Endodermal cell (in vitro differentiated cells): ENCODE measurements around the gene GNA12. TPM values are rescaled to one million over a fixed set of nuclear protein-coding genes. Genes with fewer than 3 reads are reported as not detected.

ENCODE experiments used
- DNase-seq: peaks from one replicate; pipeline ENCODE4 v3.0.0-alpha.2; 2017
- H3K27ac ChIP-seq: 2 replicates; pipeline ENCODE4 v1.5.1; 2013; ENCODE audit warnings: mild to moderate bottlenecking, low read depth, low read length, moderate library complexity
- H3K27me3 ChIP-seq: 2 replicates; pipeline ENCODE4 v1.6.1; 2013; ENCODE audit warnings: mild to moderate bottlenecking, low read length, moderate library complexity; ENCODE audit not compliant: insufficient read depth, control insufficient read depth, poor library complexity, severe bottlenecking
- H3K36me3 ChIP-seq: 2 replicates; pipeline ENCODE4 v1.7.0; 2013; ENCODE audit warnings: mild to moderate bottlenecking, low read length, moderate library complexity; ENCODE audit not compliant: control insufficient read depth, insufficient read depth
- H3K4me1 ChIP-seq: one replicate; pipeline ENCODE4 v1.7.0; 2013; ENCODE audit warnings: low read length; ENCODE audit not compliant: control insufficient read depth, insufficient read depth
- H3K4me3 ChIP-seq: 2 replicates; pipeline ENCODE4 v1.5.1; 2013; ENCODE audit warnings: mild to moderate bottlenecking, low read length, moderate library complexity
- H3K9ac ChIP-seq: 2 replicates; pipeline ENCODE4 v1.6.1; 2013; ENCODE audit warnings: mild to moderate bottlenecking, low read length, moderate library complexity; ENCODE audit not compliant: poor library complexity, severe bottlenecking; ENCODE audit errors: extremely low read depth
- H3K9me3 ChIP-seq: 2 replicates; pipeline ENCODE4 v1.6.1; 2013; ENCODE audit warnings: mild to moderate bottlenecking, low read length, moderate library complexity; ENCODE audit not compliant: control insufficient read depth
- H3K27ac Mint-ChIP-seq: 2 replicates; pipeline ENCODE4 v1.8.0; 2020; ENCODE audit warnings: mixed read lengths
- H3K27me3 Mint-ChIP-seq: 2 replicates; pipeline ENCODE4 v1.8.0; 2021; ENCODE audit warnings: mild to moderate bottlenecking, mixed read lengths; ENCODE audit not compliant: insufficient read depth
- H3K36me3 Mint-ChIP-seq: 2 replicates; pipeline ENCODE4 v1.8.0; 2020; ENCODE audit warnings: low read depth, mixed read lengths
- H3K4me1 Mint-ChIP-seq: 2 replicates; pipeline ENCODE4 v1.8.0; 2020; ENCODE audit warnings: mixed read lengths
- H3K4me3 Mint-ChIP-seq: 2 replicates; pipeline ENCODE4 v1.8.0; 2020; ENCODE audit warnings: mild to moderate bottlenecking, moderate library complexity, mixed read lengths
- H3K9me3 Mint-ChIP-seq: 2 replicates; pipeline ENCODE4 v1.8.0; 2020; ENCODE audit warnings: mild to moderate bottlenecking, mixed read lengths
- WGBS, 2 experiments: methylation state at CpG; one replicate each; pipeline versions ENCODE4 v1.1.5 to v1.1.7; 2013; ENCODE audit warnings: missing lambda C conversion rate in 2 of 2, mixed read lengths in 1 of 2; ENCODE audit not compliant: insufficient coverage in 1 of 2, insufficient read length in 1 of 2; 5-methylcytosine and 5-hydroxymethylcytosine counted together
- total RNA-seq, 2 donors: library from RNA; stranded (reverse); fragmentation: NEBNext Ultra II Directional in 1 of 2; extraction: Animal tissue kit (Norgen Biotek cat#: 25700) in 1 of 2; gene quantifications; 2 replicates in 1 of 2; 3 replicates in 1 of 2; pipeline ENCODE4 v1.2.1, GENCODE V29; 2021
- TF ChIP-seq, protein P1 (sequence below): fragments of 200-600 bp; sonication (generic); conservative IDR thresholded peaks from 2 replicates; pipeline ENCODE4 v1.5.0; 2021; ENCODE audit warnings: antibody characterized with exemption, mild to moderate bottlenecking

GNA12 gene
- total RNA-seq, 2 donors from 2014 or later: 55.0 to 64.7 TPM

DNA sequence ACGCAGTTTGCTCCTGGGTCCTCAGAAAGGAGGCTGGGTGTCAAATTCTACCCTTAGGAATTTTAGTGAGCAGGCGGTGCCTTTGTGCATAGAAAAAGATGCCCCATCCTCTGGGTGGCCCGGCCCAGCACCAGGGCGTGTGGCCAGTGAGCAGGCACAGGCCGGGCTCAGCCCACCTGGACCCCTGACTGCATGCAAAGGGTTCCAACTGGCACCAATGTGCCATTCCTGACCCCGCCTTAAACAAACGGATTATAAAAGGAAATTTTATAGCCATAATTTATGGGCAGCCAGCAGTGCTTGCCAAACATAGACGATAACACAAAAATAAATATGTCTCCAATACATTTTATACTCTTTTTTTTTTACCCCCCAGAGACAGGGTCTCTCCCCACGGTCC, 40.1 kb upstream of the GNA12 start:
- Histone ChIP-seq H3K27me3 (no peaks in the 10 kb centered on the region), H3K4me1 (peaks cover 2% of the 10 kb centered on the region), H3K9me3 (no peaks in the 10 kb centered on the region), H3K9ac (no peak overlapping the region), H3K4me3 (no peak overlapping the region), H3K36me3 (no peaks in the 10 kb centered on the region), H3K27ac (no peak overlapping the region)
- H3K9me3 Mint-ChIP-seq: no peaks in the 10 kb centered on the region
- no peak for DNase-seq
- TF ChIP-seq, protein P1, sequence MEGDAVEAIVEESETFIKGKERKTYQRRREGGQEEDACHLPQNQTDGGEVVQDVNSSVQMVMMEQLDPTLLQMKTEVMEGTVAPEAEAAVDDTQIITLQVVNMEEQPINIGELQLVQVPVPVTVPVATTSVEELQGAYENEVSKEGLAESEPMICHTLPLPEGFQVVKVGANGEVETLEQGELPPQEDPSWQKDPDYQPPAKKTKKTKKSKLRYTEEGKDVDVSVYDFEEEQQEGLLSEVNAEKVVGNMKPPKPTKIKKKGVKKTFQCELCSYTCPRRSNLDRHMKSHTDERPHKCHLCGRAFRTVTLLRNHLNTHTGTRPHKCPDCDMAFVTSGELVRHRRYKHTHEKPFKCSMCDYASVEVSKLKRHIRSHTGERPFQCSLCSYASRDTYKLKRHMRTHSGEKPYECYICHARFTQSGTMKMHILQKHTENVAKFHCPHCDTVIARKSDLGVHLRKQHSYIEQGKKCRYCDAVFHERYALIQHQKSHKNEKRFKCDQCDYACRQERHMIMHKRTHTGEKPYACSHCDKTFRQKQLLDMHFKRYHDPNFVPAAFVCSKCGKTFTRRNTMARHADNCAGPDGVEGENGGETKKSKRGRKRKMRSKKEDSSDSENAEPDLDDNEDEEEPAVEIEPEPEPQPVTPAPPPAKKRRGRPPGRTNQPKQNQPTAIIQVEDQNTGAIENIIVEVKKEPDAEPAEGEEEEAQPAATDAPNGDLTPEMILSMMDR: no peak
- no peaks in the 10 kb centered on the region for H3K36me3 Mint-ChIP-seq
- 91 to 92% methylated on average over 9 of the region's 9 CpGs for WGBS, 2 experiments
- no peak overlapping the region for H3K4me3 Mint-ChIP-seq
- H3K27ac Mint-ChIP-seq: peak overlapping the region; percentile 16
- H3K4me1 Mint-ChIP-seq: peaks cover 5% of the 10 kb centered on the region
- no peaks in the 10 kb centered on the region for H3K27me3 Mint-ChIP-seq

DNA sequence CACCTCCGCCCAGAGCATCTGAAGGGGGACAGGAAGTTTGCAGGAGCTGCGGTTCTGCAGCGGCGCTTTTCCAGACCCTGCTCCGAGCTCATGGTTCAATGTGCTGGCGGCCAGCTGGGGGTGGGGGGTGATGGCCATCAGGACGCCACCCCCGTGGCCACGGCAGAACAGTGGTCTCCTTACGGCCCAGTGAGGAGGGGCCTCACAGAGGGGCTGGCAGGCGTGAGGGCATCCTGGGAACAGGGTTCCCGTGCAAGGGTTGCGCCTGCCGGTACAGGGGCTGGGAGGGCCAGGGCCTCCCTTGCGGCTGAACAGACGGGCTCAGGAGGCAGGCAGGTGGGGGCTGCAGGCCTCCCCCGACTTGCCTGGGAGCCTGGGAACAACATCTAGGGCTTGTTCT, 39.0 kb upstream of the GNA12 start:
- Mint-ChIP-seq H3K4me3 (no peak overlapping the region), H3K27ac (no peak overlapping the region), H3K36me3 (no peaks in the 10 kb centered on the region), H3K4me1 (peaks cover 5% of the 10 kb centered on the region), H3K9me3 (no peaks in the 10 kb centered on the region), H3K27me3 (no peaks in the 10 kb centered on the region)
- Histone ChIP-seq H3K9me3 (no peaks in the 10 kb centered on the region), H3K27me3 (no peaks in the 10 kb centered on the region), H3K36me3 (no peaks in the 10 kb centered on the region), H3K4me1 (peaks cover 2% of the 10 kb centered on the region), H3K27ac (no peak overlapping the region), H3K4me3 (no peak overlapping the region), H3K9ac (no peak overlapping the region)
- DNase-seq: no peak
- TF ChIP-seq, protein P1: no peak
- 88 to 93% methylated on average over 7 to 17 of the region's 17 CpGs for WGBS, 2 experiments

DNA sequence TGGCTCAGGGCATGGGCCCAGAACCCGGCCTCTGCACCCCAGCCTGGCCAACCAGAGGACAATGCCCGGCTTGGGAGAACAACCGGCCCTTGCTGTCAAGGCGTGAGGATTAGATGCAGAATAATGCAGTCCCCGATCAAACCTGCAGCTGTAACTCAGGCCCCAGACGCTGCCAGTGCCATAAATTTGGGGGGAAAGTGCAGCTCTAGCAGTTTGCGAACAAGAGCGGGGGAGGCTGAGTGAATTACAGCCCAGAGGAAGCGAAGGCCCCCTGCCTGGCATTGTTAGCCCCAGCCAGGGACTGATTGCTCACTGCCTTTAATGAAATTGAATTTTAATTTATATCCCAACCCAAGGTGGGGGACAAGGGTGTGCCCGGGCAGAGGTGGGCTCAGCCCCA, 38.0 kb upstream of the GNA12 start:
- 72 to 81% methylated on average over 7 to 10 of the region's 10 CpGs for WGBS, 2 experiments
- Histone ChIP-seq H3K9ac (no peak overlapping the region), H3K27me3 (no peaks in the 10 kb centered on the region), H3K36me3 (no peaks in the 10 kb centered on the region), H3K4me3 (no peak overlapping the region), H3K27ac (no peak overlapping the region), H3K4me1 (peaks cover 2% of the 10 kb centered on the region), H3K9me3 (no peaks in the 10 kb centered on the region)
- Mint-ChIP-seq H3K4me1 (peaks cover 4% of the 10 kb centered on the region), H3K27ac (no peak overlapping the region), H3K27me3 (no peaks in the 10 kb centered on the region), H3K36me3 (no peaks in the 10 kb centered on the region), H3K9me3 (no peaks in the 10 kb centered on the region), H3K4me3 (no peak overlapping the region)
- TF ChIP-seq, protein P1: no peak
- no peak for DNase-seq
